Smooth muscle cell (in vitro differentiated cells): Measurements from ENCODE around the gene LCN1. TPM values are rescaled to one million over a fixed set of nuclear protein-coding genes. Genes with fewer than 3 reads are reported as not detected.
A peak's percentile ranks its signal among the peaks of the same experiment; 100 is the strongest.

ENCODE experiments used
- DNase-seq: peaks from one replicate; lab custom pipeline; 2025; ENCODE audit not compliant: unreplicated experiment; lab: John Stamatoyannopoulos, UW
- H2AFZ ChIP-seq: fragments of 200-600 bp; sonication (generic); 2 replicates; pipeline ENCODE4 v1.6.0; 2016; ENCODE audit warnings: antibody characterized with exemption, low read depth, mild to moderate bottlenecking
- H3F3A ChIP-seq: fragments of 200-600 bp; sonication (generic); 2 replicates; pipeline ENCODE4 v1.6.0; 2017; ENCODE audit warnings: antibody characterized with exemption, low read depth
- H3K27ac ChIP-seq: fragments of 200-600 bp; sonication (generic); 2 replicates; pipeline ENCODE4 v1.5.1; 2016; ENCODE audit warnings: low read depth, mild to moderate bottlenecking
- H3K27me3 ChIP-seq: fragments of 200-600 bp; sonication (generic); 2 replicates; pipeline ENCODE4 v1.6.1; 2016; ENCODE audit warnings: low read depth, mild to moderate bottlenecking
- H3K36me3 ChIP-seq: fragments of 200-600 bp; sonication (generic); 2 replicates; pipeline ENCODE4 v1.5.1; 2016; ENCODE audit warnings: low read depth
- H3K4me1 ChIP-seq: fragments of 200-600 bp; sonication (generic); 2 replicates; pipeline ENCODE4 v1.5.1; 2016; ENCODE audit warnings: low read depth
- H3K4me2 ChIP-seq: fragments of 200-600 bp; sonication (generic); 2 replicates; pipeline ENCODE4 v1.6.0; 2016; ENCODE audit warnings: mild to moderate bottlenecking
- H3K4me3 ChIP-seq: fragments of 200-600 bp; sonication (generic); 2 replicates; pipeline ENCODE4 v1.5.1; 2016; ENCODE audit warnings: mild to moderate bottlenecking
- H3K79me2 ChIP-seq: fragments of 200-600 bp; sonication (generic); 2 replicates; pipeline ENCODE4 v1.6.0; 2016; ENCODE audit warnings: low read depth, mild to moderate bottlenecking
- H3K9ac ChIP-seq: fragments of 200-600 bp; sonication (generic); 2 replicates; pipeline ENCODE4 v1.6.0; 2016; ENCODE audit warnings: low read depth
- H3K9me3 ChIP-seq: fragments of 200-600 bp; sonication (generic); replicated peaks from 2 replicates; pipeline ENCODE4 v1.5.1; 2016; ENCODE audit warnings: low read depth
- H4K20me1 ChIP-seq: fragments of 200-600 bp; sonication (generic); 2 replicates; pipeline ENCODE4 v1.6.0; 2016; ENCODE audit warnings: low read depth
- WGBS: methylation state at CpG from one replicate; pipeline ENCODE4 v1.1.7; 2016; ENCODE audit warnings: low lambda C conversion rate; 5-methylcytosine and 5-hydroxymethylcytosine counted together
- polyA plus RNA-seq: library from polyadenylated mRNA; unstranded; fragments of >200 nt; fragmentation: Nextera tagmentation; extraction: Ambion mirVana; gene quantifications from 2 replicates; pipeline ENCODE4 v1.2.1, GENCODE V29; 2016
- total RNA-seq: library from RNA; depleted of rRNA; stranded (reverse); fragments of >200 nt; gene quantifications from 2 replicates; pipeline ENCODE4 v1.2.3, GENCODE V29; 2014
- TF ChIP-seq, protein P1 (sequence below): fragments of 200-600 bp; sonication (generic); IDR thresholded peaks from 2 replicates; pipeline ENCODE4 v1.5.1; 2017; ENCODE audit warnings: borderline replicate concordance, mild to moderate bottlenecking, antibody characterized with exemption; ENCODE audit not compliant: insufficient read depth, poor library complexity, severe bottlenecking

Gene LCN1
- total and polyA plus RNA-seq, 2 experiments from 2014 or later = 0.85 to 5.6 TPM

DNA sequence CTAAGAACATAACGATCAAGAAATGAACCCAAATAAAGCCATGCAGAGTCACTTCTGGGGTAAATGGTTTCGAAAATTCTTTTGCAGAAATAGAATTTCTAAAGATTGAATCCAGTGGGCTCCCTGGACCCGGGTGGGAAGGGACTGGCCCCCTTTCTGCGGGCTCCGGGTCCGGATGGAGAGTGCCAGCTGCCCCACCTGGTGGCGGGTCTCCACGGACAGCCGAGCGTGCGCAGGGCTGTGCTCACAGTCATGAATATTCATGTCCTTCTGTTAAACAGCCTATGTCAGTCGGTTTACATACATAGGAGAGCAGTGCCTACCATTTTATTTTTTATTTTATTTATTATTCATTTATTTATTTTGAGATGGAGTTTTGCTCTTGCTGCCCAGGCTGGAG is 46.3 kb upstream of the LCN1 start:
- Histone ChIP-seq H3K27ac (no peak overlapping the region), H4K20me1 (peaks cover 6% of the 10 kb centered on the region), H3K4me1 (peaks cover 9% of the 10 kb centered on the region), H3K36me3 (no peaks in the 10 kb centered on the region), H3K9ac (no peak overlapping the region), H3K27me3 (no peaks in the 10 kb centered on the region), H2AFZ (no peak overlapping the region), H3K9me3 (no peaks in the 10 kb centered on the region), H3K4me3 (no peak overlapping the region), H3F3A (no peaks in the 10 kb centered on the region), H3K4me2 (no peak overlapping the region), H3K79me2 (no peaks in the 10 kb centered on the region)
- TF ChIP-seq, protein P1, sequence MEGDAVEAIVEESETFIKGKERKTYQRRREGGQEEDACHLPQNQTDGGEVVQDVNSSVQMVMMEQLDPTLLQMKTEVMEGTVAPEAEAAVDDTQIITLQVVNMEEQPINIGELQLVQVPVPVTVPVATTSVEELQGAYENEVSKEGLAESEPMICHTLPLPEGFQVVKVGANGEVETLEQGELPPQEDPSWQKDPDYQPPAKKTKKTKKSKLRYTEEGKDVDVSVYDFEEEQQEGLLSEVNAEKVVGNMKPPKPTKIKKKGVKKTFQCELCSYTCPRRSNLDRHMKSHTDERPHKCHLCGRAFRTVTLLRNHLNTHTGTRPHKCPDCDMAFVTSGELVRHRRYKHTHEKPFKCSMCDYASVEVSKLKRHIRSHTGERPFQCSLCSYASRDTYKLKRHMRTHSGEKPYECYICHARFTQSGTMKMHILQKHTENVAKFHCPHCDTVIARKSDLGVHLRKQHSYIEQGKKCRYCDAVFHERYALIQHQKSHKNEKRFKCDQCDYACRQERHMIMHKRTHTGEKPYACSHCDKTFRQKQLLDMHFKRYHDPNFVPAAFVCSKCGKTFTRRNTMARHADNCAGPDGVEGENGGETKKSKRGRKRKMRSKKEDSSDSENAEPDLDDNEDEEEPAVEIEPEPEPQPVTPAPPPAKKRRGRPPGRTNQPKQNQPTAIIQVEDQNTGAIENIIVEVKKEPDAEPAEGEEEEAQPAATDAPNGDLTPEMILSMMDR = peak; percentile 48
- 29% methylated on average over 12 of the region's 12 CpGs for WGBS
- no peak for DNase-seq

GRCh38 chr9:135476561-135477355 is 44.5 kb upstream of the LCN1 start:
- H3K36me3 ChIP-seq = no peaks in the 10 kb centered on the region
- no peaks in the 10 kb centered on the region for H3K79me2 ChIP-seq
- H3F3A ChIP-seq = no peaks in the 10 kb centered on the region
- peaks cover 15% of the 10 kb centered on the region for H4K20me1 ChIP-seq
- TF ChIP-seq, protein P1 = no peak
- H3K9me3 ChIP-seq = no peaks in the 10 kb centered on the region
- no peak overlapping the region for H3K9ac ChIP-seq
- H3K27me3 ChIP-seq = no peaks in the 10 kb centered on the region
- no peak overlapping the region for H3K4me3 ChIP-seq
- no peak for DNase-seq
- WGBS = 92% methylated on average over 10 of the region's 10 CpGs
- H3K4me1 ChIP-seq = peaks cover 11% of the 10 kb centered on the region
- no peak overlapping the region for H3K27ac ChIP-seq
- H2AFZ ChIP-seq = no peak overlapping the region
- no peak overlapping the region for H3K4me2 ChIP-seq

GRCh38 chr9:135478191-135478590 is 43.0 kb upstream of the LCN1 start:
- Histone ChIP-seq H3K4me1 (peaks cover 10% of the 10 kb centered on the region), H3K4me3 (no peak overlapping the region), H3K36me3 (no peaks in the 10 kb centered on the region), H3K4me2 (no peak overlapping the region), H3K27me3 (no peaks in the 10 kb centered on the region), H3K27ac (no peak overlapping the region), H4K20me1 (peaks cover 21% of the 10 kb centered on the region), H3K79me2 (no peaks in the 10 kb centered on the region), H2AFZ (no peak overlapping the region), H3F3A (no peaks in the 10 kb centered on the region), H3K9me3 (no peaks in the 10 kb centered on the region), H3K9ac (no peak overlapping the region)
- 91% methylated on average over 10 of the region's 10 CpGs for WGBS
- no peak for DNase-seq
- TF ChIP-seq, protein P1 = no peak
